A204.1 (cell line): ENCODE data around the gene ZNF124.

ENCODE experiments used
- FAIRE-seq: peaks from 2 replicates; lab custom pipeline; 2012; peaks lifted over from hg19 to GRCh38; lab: Jason Lieb, UNC

ZNF124 gene

DNA sequence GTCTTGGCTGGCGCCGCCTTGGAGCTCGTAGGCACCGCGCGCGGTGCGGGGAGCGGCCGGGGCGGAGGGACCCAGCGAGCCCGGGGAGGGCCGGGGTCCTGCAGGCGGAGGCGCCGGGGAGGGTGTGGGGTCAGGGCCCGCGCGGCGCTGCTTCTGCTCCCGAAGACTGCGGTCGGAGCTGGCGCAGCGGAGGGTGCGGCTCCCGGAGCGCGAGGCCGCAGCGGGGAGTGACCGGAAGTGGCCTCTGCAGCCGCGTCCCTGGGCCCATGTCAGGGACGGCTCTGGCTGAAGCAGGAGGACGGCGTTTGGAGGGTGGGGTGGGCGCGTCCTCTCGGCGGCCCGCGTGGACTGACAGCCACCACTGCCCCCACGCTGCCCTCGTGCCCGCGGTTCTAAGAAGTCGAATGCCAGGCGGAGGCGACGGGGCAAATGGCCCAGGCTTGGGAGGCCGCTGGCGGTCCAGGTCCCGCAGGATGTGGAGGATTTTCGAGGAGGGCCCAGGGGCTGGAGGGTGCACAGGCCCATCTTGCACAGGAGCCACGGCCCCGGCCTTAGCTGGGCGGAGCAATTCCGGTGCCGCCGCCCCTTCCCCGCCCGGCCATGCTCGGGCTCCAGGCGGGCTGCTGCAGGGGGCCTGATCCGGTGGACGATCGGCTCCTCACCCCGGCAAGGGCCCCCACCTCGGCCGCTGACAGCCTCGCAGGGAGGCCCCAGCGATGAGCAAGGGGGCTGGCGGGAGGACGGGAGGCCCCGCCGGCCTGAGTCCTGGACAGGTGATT, 59.9 kb downstream of the ZNF124 start:
- no peak for FAIRE-seq

DNA sequence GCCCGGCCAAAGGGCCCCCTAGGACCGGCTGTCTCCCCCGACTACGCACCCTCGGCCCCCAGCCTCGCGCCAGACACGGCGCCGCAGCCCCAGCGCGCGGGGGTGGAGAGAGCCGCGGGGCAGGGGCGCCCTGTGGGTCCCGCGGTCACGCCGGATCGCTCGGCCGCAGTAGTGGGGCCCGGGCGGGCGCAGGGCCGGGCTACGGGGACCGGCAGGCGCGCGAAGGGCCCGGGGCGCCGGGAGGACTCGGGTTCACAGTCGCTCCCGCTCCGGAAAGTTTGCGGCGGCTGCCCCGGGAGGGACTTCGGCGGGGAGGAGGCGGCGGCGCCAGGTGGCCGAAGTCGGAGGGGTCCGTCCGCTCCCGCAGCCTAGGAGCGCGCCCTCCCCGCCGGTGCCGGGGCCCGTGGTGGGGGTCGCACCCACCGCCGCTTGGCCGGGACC, 60.5 kb downstream of the ZNF124 start:
- FAIRE-seq = no peak

- no peak for FAIRE-seq
These were observed 61.1 kb downstream of the ZNF124 start for GRCh38 chr1:247110627-247111258.

DNA sequence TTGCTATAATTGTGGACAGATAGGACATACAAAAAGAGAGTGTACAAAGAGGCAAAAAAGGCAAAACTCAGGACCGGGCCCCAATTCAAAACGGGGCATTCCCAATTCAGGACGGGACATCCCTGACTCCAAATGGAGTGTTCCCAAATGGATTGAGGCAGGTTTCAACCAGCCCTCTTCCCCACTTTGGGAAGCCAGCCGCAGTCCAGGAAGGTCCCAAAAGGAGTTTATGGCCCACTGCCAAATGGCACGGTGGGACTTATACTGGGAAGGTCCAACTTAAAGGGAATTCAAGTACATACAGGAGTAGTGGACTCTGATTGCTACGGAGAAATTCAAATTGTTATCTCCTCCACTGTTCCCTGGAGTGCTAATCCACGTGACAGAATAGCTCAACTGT, 64.1 kb downstream of the ZNF124 start:
- FAIRE-seq = no peak

DNA sequence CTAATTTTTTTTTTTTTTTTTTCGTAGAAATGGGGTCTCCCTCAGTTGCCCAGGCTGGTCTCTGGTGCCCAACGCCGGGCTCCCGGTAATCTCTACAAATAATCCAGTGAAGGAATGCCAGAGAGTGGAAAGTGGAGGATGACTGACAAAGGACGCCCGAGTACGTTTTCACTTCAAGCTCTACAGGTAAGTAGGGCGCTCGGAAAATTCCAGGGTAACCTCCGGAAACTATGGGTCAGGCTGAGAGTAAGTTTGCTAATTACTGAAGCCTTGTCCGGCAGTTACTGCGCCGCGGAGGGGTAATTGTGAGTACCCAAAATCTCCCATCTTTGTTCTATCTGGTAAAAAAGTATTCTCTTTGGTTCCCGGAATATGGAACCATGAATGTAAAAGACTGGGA, 65.9 kb downstream of the ZNF124 start:
- no peak for FAIRE-seq
